NCI-H2196 treated with DMSO at 0.1 percent for 48 hours (cell line): ENCODE data around the gene RAET1L.
"Not testable (repeated sequence)": the region's sequence is repeated elsewhere in the genome, so short reads cannot be mapped to it uniquely, and the experiment has no call there.

Experiments used
- DNase-seq: peaks from one replicate; lab custom pipeline; 2025; ENCODE audit not compliant: unreplicated experiment; lab: John Stamatoyannopoulos, UW

RAET1L gene

GRCh38 chr6:149991838-149992237 is 33.5 kb downstream of the RAET1L start:
- no peak for DNase-seq

- not testable (repeated sequence) for DNase-seq
These were observed 33.9 kb downstream of the RAET1L start for GRCh38 chr6:149991472-149991795.

GRCh38 chr6:149990661-149991471 is 34.5 kb downstream of the RAET1L start:
- no peak for DNase-seq

GRCh38 chr6:149990212-149990660 is 35.1 kb downstream of the RAET1L start:
- DNase-seq: no peak

- no peak for DNase-seq
These were observed 36.6 kb downstream of the RAET1L start for GRCh38 chr6:149988550-149989346.

GRCh38 chr6:149987602-149988107 is 37.7 kb downstream of the RAET1L start:
- no peak for DNase-seq

- DNase-seq: no peak
These were observed 39.8 kb downstream of the RAET1L start for GRCh38 chr6:149985481-149985937.

- DNase-seq: no peak
These were observed 40.6 kb downstream of the RAET1L start for GRCh38 chr6:149984773-149985172.

- no peak for DNase-seq
These were observed 42.2 kb downstream of the RAET1L start for GRCh38 chr6:149983145-149983544.

GRCh38 chr6:149979293-149979692 is 46.0 kb downstream of the RAET1L start:
- DNase-seq: no peak

- DNase-seq: no peak
These were observed 46.7 kb downstream of the RAET1L start for GRCh38 chr6:149978610-149979009.

- DNase-seq: no peak
These were observed 48.1 kb downstream of the RAET1L start for GRCh38 chr6:149977221-149977620.

GRCh38 chr6:149975400-149975799 is 49.9 kb downstream of the RAET1L start:
- DNase-seq: no peak

- no peak for DNase-seq
These were observed 50.5 kb downstream of the RAET1L start for GRCh38 chr6:149974825-149975224.

- DNase-seq: not testable (repeated sequence)
These were observed 50.9 kb downstream of the RAET1L start for GRCh38 chr6:149974394-149974793.

- no peak for DNase-seq
These were observed 55.7 kb downstream of the RAET1L start for GRCh38 chr6:149969635-149970034.

GRCh38 chr6:149968909-149969308 is 56.4 kb downstream of the RAET1L start:
- not testable (repeated sequence) for DNase-seq
